HG03378 (cell line): Measurements from ENCODE around the gene ITGA11.

ENCODE experiments used
- ATAC-seq: cut with Tn5 transposase; IDR thresholded peaks from one replicate; pipeline ENCODE4 v1.9.1; 2021; ENCODE audit warnings: mild to moderate bottlenecking, moderate library complexity; ENCODE audit not compliant: unreplicated experiment

Gene ITGA11

DNA sequence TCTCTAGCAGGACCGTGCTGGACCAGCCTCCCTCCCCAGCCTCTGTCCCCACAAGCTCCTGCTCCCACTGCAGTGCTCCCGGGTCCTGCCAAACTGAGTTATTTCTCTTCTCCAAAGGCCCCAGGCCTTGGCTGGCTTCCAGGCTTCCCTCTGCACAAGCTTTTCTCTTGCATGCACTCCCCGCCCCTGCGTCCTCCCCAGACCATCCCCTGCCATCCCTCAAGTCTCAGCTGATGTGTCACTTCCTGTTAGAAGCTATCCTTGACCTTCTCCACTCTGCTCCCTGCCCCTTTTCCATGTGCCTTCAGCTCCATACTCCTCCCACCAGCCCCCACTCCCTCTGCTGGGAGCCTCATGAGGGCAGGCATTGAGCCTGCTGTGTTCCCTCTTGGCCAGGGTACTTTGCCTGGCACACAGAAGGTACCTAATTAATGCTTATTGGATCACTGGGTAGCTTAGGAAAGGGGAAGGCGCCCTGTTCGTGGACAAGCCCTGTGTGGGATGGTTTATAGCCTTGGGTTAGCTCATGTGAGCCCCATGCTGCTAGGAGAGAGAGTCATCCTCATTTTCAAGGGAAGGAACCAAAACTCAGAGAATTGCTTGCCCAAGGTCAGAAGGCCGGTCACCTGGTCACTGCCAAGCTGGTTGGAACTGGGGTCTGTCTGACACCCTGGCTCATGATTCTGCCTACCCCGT is 98.0 kb downstream of the ITGA11 start:
- no peak for ATAC-seq

DNA sequence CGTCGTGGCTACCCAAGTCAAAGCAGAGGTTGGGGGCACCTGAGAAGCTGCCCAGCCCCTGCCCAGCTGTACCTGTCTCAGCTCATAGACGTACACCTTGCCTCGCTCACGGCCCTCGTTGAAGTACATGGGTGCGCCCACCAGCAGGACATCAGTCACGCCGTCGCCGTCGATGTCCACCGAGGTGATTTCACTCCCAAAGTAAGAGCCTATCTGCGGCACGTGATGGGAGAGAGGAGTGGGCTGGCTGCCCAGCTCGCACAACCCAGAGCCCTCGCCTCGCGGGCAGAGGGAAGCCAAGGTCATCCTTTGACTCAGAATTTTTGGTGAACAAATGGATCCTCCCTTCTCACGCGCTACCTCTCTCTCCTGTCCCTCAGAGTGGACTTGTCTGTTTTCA is 99.7 kb downstream of the ITGA11 start:
- ATAC-seq: no peak

DNA sequence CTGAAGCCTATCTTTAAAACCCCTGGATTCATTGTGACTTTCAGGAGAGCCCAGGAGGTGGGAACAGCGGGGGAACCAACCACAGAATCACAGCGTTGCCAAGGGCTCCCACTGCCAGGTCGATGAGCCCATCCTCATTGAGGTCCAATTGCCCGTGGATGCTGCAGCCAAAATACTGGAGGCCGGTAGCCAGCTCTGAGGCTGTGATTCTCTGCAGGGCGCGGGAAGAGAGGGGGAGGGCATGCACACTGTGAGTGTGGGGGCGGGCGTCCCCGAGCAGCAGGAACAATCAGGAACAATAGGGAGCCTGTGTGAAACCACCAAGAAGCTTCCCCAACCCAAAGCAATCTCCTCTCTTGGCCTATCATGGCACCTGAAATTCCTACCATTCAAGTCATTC is 101.1 kb downstream of the ITGA11 start:
- no peak for ATAC-seq

DNA sequence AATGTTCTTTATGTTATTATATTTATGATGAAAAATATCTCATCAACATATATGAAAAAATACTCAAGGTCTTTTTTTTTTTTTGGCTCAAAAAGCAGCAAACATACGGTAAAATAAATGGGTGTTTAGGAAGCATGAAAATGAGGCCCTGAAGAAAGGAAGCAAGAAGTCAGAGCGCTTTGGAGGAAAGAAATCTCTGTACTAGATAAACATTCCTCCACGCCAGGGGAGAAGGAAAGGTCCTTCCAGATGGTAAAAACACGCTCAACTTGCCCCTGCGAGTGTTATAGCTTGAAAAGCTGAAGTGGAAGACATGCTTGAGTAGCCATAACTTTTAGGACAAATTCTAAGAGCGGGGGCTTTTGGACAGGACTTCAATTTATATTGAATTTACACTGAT is 101.5 kb downstream of the ITGA11 start:
- no peak for ATAC-seq

DNA sequence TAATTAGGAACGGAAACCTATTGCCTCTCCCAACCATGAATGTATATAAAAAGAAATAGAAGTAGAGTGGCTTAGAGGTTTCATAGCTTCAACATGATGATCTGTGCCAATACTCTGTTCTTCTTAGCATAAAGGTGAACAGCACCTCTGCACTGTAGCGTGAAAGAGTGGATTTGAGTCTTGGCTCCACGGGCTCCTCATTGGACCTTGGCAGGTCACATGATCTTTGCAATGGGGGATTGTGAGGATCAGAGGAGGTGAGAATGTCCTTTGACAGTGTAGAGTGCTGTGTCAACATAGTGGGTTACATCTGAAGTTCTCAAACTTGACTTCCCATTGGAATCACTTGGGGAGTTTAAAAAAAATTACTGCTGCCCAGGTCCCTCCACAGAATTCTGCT is 103.0 kb downstream of the ITGA11 start:
- ATAC-seq: no peak

DNA sequence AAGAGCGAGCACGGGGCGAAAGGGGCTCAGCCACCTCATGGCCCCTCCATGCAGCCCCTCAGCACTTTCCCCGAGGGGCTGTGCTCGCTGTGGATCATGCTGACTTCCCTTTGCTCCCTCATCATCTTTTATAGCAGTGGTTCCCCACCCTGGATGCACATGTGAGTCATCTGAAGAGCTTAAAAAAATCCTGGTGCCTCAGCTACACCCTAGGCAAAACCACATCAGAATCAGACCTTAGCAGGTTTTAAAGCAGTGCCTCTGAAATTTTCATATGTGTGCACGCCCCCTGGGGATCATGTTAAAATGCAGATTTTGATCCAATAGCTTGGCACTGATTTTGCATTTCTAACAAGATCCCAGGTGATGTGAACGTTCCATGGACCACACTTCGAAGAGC is 103.5 kb downstream of the ITGA11 start:
- no peak for ATAC-seq

DNA sequence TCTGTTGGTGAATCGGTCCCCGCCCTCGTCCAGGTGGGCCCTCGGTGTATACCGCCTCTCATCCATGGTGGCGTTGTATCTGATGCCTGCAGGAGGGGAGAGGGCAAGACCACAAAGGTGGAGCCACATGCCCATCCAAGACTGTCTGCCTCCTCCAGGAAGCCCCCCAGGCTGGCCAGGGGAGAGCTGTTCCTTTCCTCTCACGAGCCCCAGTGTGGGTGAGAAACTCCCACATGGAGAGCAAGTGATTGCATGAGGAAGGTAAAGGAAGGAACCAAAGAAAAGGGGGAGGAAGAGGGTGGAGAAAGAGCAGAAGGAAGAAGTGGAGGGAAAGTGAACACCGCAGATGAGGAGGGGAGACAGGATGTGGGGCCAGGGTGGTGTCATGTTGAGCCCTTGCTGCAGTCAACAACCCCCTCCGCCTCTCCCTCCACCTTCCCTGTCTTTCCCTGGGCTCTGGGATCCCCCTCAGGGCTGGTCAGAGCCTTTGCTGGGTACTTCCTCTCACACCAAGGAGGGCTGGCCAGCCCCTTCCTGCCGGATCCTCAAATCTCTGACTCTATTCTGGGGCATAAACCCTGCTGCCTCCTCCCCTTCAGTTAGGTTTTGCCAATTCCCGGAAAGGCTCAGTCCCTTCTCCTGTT is 105.1 kb downstream of the ITGA11 start:
- ATAC-seq: no peak

DNA sequence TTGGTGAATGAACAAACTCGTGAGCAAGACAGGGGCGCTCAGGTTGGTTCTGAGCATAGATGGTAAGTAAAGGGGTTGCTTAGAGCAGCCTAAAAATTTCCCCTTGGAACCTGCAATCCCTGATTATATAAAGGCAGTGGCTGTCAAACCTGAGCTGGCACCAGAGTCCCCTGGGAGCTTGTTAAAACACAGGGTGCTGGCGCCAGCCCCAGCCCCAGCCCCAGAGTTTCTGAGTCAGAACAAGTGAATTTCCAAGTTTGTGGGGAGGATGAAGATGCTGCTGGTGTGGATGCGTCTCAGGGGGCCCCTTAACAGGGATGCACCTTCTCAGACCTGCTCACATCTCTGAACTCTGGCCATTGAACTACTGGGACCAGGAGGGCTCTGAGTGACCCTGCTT is 106.2 kb downstream of the ITGA11 start:
- no peak for ATAC-seq

DNA sequence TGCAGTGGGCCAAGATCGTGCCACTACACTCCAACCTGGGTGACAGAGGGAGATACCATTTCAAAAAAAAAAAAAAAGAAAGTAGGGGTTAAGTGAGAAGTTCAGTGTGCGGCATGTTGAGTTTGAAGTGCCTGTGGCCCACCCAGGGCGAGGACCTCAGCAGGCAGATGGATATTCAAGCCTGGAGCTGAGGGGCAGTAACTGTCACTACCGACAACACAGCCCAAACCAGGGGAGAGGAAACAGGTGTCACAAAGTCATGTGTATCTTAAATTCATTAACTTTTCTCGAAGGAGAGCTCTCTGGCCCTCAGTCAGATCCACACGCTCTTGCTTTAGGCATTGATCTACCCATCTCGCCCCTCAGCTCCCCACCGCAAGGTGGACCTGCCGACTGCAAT is 109.2 kb downstream of the ITGA11 start:
- ATAC-seq: no peak

DNA sequence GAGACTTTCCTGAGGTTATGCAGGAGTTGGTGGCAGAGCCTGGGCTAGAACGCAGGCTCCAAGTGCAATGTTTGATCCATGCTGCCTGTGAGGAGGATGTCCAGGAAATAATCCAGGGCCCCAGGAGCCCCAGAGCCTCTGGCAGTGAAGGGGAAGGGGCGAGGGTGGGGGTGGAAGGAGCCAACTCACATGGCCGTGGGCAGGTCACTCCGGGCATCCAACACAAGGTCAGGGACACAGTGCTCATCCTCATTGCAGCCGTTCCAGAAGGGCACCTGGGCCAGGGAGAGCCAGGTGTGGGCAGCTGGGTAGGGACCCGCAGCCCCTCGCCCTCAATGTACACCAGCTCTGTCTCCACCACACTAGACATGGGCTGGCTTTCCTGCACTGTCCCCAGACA is 110.7 kb downstream of the ITGA11 start:
- ATAC-seq: no peak

DNA sequence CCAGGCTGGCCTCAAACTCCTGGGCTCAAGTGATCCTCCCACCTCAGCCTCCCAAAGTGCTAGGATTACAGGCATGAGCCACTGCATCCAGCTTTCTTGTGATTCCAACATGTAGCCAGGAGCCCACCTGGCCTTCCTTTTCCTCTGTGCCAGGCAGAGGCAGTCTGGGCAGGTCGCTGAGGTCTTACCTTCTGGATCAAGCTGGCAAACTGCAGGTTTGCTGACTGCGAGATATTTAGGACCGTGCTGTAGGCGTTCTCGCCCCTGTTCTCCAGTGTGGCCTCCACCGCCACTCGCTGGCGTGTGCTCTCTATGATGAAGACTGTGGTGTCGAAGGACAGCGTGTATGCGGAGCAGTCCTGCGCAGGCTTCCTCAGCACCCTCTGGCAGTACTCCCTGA is 112.0 kb downstream of the ITGA11 start:
- no peak for ATAC-seq

DNA sequence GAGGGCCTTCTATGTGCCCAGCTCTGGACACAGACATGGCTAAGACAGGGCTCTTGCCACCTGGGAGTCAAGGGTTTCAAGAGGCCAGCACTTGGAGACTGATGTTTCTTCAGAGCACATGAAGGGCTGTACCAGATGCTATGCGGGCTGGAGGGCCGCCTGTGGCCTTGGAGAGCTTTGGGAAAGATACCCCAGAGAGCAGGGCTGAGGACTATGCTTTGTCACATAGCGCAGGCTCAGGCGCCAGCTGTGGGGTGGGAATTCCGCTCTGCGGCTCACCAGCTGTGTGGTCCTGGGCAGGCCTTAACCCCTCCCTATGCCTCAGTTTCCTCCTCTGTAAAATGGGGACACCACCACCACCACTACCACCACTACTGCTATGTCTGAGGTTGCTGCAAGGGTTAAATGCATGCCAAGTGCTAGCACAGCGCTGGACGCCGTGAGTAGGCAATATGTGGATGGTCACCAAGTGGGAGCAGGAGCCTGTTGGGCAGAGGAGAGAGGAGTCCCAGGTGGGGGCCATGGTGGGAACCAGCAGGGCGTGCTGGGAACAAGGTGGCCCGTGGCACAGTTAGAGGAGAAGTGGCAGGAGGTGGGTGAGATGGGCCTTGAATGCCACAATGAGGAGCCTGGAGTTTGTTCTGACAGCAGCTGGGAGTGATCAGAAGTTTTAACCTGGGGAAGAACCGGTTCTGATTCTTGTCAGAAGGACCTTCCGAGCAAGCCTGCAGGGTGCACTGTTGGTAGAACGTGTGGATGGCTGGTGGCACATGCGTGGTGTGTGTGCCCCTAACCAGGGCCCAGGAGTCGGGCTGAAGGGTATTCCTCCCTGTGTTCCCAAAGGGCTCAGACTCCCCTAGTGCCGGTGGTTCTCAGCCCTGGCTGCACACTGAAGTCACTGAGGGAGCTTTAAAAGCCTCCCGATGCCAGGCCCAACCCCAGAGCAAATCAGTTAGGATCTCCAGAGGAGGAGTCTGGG is 112.7 kb downstream of the ITGA11 start:
- ATAC-seq: no peak

DNA sequence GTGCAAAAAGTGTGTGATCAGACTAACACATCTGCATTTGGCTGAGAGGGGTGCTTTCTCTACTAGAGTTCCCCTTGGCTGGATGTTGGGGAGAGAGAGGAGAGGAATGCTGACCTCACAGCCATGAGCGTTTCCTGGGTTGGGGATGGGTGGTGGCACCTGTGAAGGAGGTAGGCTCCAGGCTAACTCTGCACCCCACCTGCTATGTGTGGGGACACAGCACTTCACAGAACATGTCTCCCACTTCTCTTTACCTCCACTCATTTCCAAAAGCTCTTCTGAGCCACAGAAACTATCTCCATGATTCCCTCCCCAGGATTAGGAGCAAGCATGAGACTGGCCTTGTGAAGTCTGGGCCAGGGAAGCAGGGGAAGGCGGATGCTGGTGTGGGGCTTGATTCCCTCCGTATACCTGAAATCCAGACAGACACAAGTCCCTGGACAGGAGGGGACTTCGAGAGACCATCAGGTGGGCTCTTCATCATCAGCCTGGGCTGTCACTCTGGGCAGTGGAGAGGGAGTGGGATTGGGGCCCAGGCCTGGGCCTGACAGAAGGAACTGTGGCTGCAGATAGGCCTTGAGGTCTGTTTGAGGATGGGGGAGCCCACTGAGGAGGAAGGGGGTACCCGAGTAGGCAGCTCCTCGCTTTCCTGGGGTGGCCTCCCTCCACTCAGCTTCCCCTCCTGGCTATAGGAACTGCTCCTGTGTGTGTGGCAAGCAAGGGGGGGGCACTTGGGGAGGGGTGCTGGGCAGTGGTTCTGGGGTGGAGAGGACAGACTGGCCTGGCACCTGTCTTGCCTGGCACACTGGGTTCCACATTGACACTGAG is 113.7 kb downstream of the ITGA11 start:
- ATAC-seq: no peak

DNA sequence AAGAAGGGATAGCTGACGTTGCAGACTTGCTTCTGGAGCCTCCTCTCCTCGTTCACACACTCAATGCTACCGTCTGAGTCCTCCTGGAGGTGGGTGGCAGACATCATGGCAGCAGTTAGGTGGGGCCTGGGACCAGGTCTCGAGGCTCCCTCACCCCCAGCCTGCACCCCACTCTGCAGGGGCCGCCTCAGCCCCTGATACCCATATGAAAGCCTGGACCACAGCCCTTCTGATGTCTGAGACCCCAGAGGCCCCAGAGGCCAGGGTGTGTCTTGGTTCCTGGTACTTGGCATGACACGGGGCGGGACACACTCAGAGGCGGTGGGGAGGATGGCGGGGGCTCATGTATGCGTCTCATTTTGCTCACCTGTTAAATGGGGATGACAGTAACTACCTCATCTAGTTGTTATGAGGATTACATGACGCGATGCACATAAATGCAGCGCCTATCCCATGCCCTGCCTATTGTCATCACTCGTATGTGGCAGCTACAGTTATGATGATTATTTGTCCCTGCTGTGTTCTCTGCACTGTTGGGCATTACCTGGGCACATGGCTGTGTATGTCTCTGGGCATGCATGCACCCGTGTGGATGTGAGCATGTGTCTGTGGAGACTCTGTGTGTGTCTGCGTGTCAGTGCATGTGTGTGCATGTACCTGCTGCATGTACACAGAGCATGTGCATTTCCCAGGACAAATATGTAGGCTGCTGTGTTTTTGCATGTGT is 114.5 kb downstream of the ITGA11 start:
- no peak for ATAC-seq

DNA sequence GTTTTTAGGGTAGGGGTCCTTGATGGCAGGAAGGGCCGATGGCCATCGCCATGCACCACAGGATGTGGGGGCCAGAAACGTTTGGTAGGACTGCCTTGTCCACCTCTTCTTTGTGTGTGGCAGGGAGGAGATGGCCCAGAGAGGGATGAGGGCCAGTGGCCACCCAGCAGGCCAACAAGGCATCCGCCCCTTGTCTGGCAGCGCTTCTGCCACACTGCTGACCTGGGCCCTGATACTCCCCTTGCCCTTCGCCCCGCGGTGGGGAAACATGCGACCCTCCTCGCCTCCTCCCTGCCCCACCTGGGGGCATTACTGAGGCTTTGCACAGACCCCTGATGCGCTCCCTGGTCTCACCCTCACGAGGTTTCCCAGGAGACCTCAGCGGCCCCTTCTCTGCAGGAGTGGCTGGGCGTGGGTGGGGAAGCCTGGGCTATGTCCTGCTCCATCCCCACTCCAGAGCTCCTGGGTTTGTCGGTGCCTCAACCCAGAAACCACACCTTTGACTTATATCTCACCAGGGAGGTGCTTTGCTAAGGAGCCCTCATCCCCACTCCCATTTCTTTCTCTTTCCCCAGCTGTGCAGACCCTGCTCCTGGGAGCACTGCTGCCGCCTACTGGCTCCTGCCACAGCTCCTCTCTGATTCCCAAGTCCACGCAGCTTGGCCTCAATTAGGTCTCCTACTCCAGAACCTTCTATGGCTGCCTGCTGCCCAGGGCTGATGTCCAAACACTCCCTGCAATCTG is 115.7 kb downstream of the ITGA11 start:
- no peak for ATAC-seq

DNA sequence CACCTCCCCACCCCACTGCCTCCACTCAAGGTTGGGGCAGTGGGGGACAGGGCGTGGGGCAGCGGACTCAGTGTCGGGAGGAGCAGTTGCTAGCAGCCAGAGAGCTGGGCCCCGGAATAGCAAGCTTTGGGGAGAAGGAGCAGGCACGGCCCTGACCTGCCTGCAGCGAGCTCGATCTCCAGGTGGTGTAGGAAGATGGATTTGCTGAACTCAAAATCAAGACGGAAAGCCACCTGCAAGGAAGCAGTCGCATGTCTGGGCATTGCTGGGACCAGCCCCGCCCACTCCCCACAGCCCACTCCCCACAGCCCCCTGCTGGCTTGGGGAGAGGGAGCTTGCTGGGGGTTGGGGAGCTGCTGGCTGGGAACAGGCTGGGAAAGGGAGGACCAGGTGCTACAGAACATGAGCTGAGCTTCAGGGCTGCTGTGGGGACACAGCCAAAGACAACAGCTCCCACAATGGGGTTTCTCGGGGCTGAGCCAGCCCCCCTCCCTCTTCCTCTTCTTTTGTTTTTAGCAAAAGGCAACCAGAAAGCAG is 116.4 kb downstream of the ITGA11 start:
- no peak for ATAC-seq

DNA sequence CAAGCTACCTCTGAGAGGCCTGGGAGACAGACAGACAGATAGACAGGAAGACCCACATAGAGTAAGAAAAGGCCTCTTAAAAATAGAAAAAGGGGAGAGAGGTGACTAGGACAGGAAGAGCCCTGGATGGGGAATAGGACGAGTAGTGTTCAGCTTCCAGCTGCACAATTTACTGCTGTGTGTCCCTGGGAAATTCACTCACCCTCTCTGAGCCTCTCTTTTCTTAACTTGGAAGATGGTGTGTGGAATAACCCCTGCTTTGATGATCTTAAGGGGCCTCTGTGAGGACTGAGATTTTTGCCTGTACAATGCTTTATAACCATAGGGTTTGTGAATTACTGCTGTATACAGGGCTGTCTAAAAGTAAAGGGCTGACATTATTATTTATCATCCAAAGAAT is 116.9 kb downstream of the ITGA11 start:
- no peak for ATAC-seq

DNA sequence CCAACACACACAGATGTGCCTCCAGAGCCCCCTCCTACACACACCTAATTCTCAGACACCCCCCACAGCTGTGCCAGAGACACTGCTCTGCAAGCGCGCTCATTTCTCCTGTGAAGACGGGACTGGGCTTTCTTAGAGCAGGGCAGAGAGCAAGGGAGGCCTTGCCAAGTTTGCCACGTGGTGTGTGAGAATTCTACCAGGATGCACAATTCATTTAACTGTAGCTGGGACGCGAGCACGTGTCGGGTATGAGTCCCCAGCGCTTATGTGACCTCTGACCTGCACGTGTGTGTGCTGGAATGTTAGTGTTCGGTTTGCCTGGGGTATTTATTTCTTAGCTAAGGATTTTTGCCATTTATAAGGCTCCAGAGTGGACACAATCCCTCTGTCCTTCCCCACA is 117.4 kb downstream of the ITGA11 start:
- ATAC-seq: no peak
